Lung (tissue), 12 donors: Measurements from ENCODE around the gene KIRREL2. TPM values are rescaled to one million over a fixed set of nuclear protein-coding genes. Genes with fewer than 3 reads are reported as not detected.

Experiments
- ATAC-seq: fragments of 200-7000 bp; cut with Tn5 transposase; one replicate; pipeline ENCODE4 v1.9.1; 2020; ENCODE audit warnings: moderate number of reproducible peaks; ENCODE audit not compliant: insufficient read depth, low FRiP score
- DNase-seq, 3 donors: peaks; one replicate each; pipeline ENCODE4 v3.0.0-alpha.2; 2013 to 2017
- H3K27ac ChIP-seq, 2 donors: one replicate each; pipeline ENCODE4 v1.5.1; 2013; ENCODE audit warnings: mild to moderate bottlenecking in 2 of 2, moderate library complexity in 2 of 2, control low read depth in 1 of 2, inconsistent platforms in 1 of 2, low read depth in 1 of 2, low read length in 1 of 2
- H3K27me3 ChIP-seq, 3 donors: one replicate each; pipeline ENCODE4 v1.5.1; 2013; ENCODE audit warnings: low read length in 2 of 3; ENCODE audit not compliant: control insufficient read depth in 3 of 3, insufficient read depth in 3 of 3
- H3K36me3 ChIP-seq, 4 donors: one replicate each; pipeline ENCODE4 v1.5.1; 2013; ENCODE audit warnings: low read length in 4 of 4, mild to moderate bottlenecking in 1 of 4, moderate library complexity in 1 of 4; ENCODE audit not compliant: control insufficient read depth in 4 of 4, insufficient read depth in 4 of 4
- H3K4me1 ChIP-seq, 5 donors: one replicate each; pipeline ENCODE4 v1.5.1; 2013; ENCODE audit warnings: low read length in 5 of 5, mild to moderate bottlenecking in 2 of 5, moderate library complexity in 1 of 5; ENCODE audit not compliant: control insufficient read depth in 5 of 5, insufficient read depth in 5 of 5
- H3K4me3 ChIP-seq: one replicate; pipeline ENCODE4 v1.5.1; 2013; ENCODE audit warnings: mild to moderate bottlenecking, control low read depth, moderate library complexity
- H3K9ac ChIP-seq, 2 donors: one replicate each; pipeline ENCODE4 v1.5.1; 2013; ENCODE audit warnings: low read length in 2 of 2, control low read depth in 1 of 2; ENCODE audit not compliant: insufficient read depth in 1 of 2
- H3K9me3 ChIP-seq, 4 donors: one replicate each; pipeline ENCODE4 v1.5.1; 2013; ENCODE audit warnings: low read length in 3 of 4, mild to moderate bottlenecking in 1 of 4, moderate library complexity in 1 of 4; ENCODE audit not compliant: control insufficient read depth in 4 of 4, insufficient read depth in 3 of 4
- WGBS, 2 donors: extraction: QIAGEN DNeasy Blood & Tissue Kit; methylation state at CpG; one replicate each; pipeline ENCODE4 v1.1.7; 2013; 5-methylcytosine and 5-hydroxymethylcytosine counted together
- polyA plus RNA-seq, 2 donors: library from polyadenylated mRNA; stranded (reverse); fragments of 200-250 nt; gene quantifications; one replicate each; pipeline ENCODE4 v1.2.1, GENCODE V29; 2013
- total RNA-seq, 2 donors: library from RNA; depleted of rRNA in 1 of 2; stranded (reverse); fragments of >200 nt in 1 of 2; gene quantifications; one replicate each; pipeline ENCODE4 v1.2.1, GENCODE V29; 2014 to 2021
- TF ChIP-seq, protein P1 (sequence below): IDR thresholded peaks from 2 replicates; pipeline ENCODE4 v1.5.1; 2012; ENCODE audit warnings: mild to moderate bottlenecking; ENCODE audit errors: control extremely low read depth, extremely low read depth
- donor health status: control.
- donor health status: control.
- donor health status: Bipolar disorder and iron deficiency.
- donor health status: healthy.
- donor health status: DM: yes; HTN: yes; CAD: no.

Gene KIRREL2
- total and polyA plus RNA-seq, 4 donors = 0.04 to 1.2 (median 0.10) TPM; not detected in 1

DNA sequence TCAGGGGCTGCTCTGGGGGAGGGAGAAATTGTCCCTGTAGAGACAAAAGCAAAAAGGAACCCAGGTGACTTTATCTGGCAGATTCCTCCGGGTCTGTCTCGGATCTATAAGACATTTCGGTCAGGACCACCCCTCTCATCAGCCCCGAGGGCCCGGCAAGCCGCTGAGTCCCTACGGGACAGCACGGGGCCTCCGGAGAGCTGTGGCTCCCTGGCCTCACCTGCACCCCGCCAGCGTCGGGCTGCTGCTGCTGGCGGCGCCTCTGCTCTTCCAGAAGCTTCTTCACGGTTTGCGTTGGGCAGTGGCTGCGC lies 41.7 kb downstream of the KIRREL2 start:
- Histone ChIP-seq H3K27ac (peak overlapping the region in 1 of 2 donors; percentile 88), H3K9ac (peak overlapping the region in 1 of 2 donors; percentile 65), H3K4me3 (peak overlapping the region; percentile 85), H3K36me3 (peaks cover 0 to 21% (median 4%) of the 10 kb centered on the region in 4 donors), H3K4me1 (peaks cover 0 to 16% (median 0%) of the 10 kb centered on the region in 5 donors), H3K9me3 (no peaks in the 10 kb centered on the region), H3K27me3 (no peaks in the 10 kb centered on the region)
- TF ChIP-seq, protein P1, sequence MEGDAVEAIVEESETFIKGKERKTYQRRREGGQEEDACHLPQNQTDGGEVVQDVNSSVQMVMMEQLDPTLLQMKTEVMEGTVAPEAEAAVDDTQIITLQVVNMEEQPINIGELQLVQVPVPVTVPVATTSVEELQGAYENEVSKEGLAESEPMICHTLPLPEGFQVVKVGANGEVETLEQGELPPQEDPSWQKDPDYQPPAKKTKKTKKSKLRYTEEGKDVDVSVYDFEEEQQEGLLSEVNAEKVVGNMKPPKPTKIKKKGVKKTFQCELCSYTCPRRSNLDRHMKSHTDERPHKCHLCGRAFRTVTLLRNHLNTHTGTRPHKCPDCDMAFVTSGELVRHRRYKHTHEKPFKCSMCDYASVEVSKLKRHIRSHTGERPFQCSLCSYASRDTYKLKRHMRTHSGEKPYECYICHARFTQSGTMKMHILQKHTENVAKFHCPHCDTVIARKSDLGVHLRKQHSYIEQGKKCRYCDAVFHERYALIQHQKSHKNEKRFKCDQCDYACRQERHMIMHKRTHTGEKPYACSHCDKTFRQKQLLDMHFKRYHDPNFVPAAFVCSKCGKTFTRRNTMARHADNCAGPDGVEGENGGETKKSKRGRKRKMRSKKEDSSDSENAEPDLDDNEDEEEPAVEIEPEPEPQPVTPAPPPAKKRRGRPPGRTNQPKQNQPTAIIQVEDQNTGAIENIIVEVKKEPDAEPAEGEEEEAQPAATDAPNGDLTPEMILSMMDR = no peak
- DNase-seq = no peak
- no peak for ATAC-seq
- 7 to 8% methylated on average over 17 of the region's 17 CpGs for WGBS, 2 donors

DNA sequence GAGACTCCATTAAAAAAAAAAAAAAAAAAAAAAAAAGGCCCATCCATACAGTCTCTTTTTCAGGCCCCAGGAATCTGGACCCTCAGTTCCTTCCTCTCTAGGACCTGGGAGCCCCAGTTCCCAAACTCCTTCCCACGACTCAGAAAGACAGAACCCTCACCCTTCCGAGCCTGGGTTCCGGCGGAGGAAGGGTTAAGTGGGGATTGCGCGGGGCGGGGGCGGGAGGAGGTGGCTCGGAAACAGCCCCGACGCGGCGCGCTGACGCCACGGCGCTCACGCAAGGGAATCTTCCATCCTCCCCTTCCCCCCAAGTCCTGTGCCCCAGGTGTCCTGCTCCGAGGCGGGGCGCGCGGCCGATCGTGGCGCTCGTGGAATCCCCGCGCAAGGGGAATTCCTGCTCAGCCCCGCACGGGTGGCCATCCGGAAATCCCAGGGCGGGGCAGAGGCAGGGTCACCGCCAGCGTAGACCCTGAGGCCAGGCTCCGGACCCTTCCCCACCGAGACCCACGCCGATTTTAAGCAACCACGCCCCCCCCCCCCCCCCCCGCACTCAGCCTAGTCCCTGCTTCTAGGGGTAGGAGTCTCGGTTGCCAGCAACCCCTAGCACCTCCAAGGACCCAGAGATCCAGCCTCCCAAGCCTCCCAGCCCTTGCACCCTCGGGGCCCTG lies 43.0 kb downstream of the KIRREL2 start:
- H3K36me3 ChIP-seq = peaks cover 0 to 17% (median 1%) of the 10 kb centered on the region in 4 donors
- H3K4me3 ChIP-seq = peak overlapping the region; percentile 85
- no peaks in the 10 kb centered on the region for H3K9me3 ChIP-seq
- TF ChIP-seq, protein P1 = no peak
- H3K9ac ChIP-seq = peak overlapping the region in 1 of 2 donors; percentile 65
- peak; percentile 76 to 90 (median 83) for DNase-seq
- H3K4me1 ChIP-seq = peaks cover 0 to 18% (median 0%) of the 10 kb centered on the region in 5 donors
- no peaks in the 10 kb centered on the region for H3K27me3 ChIP-seq
- 0% methylated on average over 36 to 42 of the region's 43 CpGs for WGBS, 2 donors
- peak; percentile 77 for ATAC-seq
- H3K27ac ChIP-seq = peak overlapping the region; percentile 43 to 88

DNA sequence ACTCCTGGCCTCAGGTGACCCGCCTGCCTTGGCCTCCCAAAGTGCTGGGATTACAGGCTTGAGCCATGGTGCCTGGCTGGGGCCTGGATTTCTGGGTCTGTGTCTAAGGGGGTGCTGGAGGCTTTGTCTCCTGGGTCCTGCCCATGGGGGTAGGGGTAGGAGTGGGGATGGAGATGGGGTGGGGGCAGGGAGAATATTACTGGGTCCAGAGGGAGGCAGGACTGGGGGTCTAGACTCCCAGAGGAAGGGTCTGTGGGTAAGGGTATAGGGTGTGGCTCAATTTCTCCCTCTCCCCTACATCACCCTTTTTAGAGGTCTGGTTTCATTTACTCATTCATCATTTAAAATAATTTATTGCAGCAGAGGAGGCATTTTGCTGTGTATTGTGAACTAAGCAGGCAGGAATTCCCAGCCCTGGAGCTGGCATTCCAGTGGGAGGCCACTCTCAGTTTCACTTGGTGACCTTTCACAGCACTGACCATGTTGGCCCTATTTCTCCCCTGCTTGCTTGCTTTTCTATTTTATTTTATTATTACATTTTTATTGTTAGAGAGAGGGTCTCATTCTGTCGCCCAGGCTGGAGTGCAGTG lies 44.4 kb downstream of the KIRREL2 start:
- Histone ChIP-seq H3K36me3 (peaks cover 0 to 12% (median under 1%) of the 10 kb centered on the region in 4 donors), H3K4me3 (no peak overlapping the region), H3K4me1 (peaks cover 0 to 18% (median 0%) of the 10 kb centered on the region in 5 donors), H3K27ac (peak overlapping the region in 1 of 2 donors; percentile 85), H3K9me3 (no peaks in the 10 kb centered on the region), H3K9ac (no peak overlapping the region), H3K27me3 (no peaks in the 10 kb centered on the region)
- ATAC-seq (no peak), DNase-seq (no peak)
- WGBS, 2 donors = 68 to 75% methylated on average over 2 of the region's 2 CpGs
- TF ChIP-seq, protein P1 = no peak
